Keratinocyte (primary cell): ENCODE results near the gene YY1. TPM values are rescaled to one million over a fixed set of nuclear protein-coding genes. Genes with fewer than 3 reads are reported as not detected.

Source experiments
- DNase-seq: peaks from one replicate; pipeline ENCODE4 v3.0.0-alpha.2; 2011; ENCODE audit warnings: low read depth, missing footprints, low spot score
- FAIRE-seq: peaks from 2 replicates; lab custom pipeline; 2011; peaks lifted over from hg19 to GRCh38; lab: Jason Lieb, UNC
- H2AFZ ChIP-seq: 2 replicates; pipeline ENCODE4 v1.6.0; 2012; ENCODE audit warnings: low read length, control low read depth, inconsistent platforms; ENCODE audit not compliant: control insufficient read depth
- H3K27ac ChIP-seq: 2 replicates; pipeline ENCODE4 v1.5.1; 2011; ENCODE audit warnings: low read length; ENCODE audit not compliant: control insufficient read depth, insufficient read depth
- H3K27me3 ChIP-seq: 3 replicates; pipeline ENCODE4 v1.6.0; 2011; ENCODE audit warnings: low read length; ENCODE audit not compliant: control insufficient read depth, insufficient read depth; ENCODE audit errors: extremely low read depth
- H3K36me3 ChIP-seq, 2 experiments: 2 replicates in 1 of 2; 3 replicates in 1 of 2; pipeline ENCODE4 v1.5.1; 2011; ENCODE audit warnings: low read length in 2 of 2, mild to moderate bottlenecking in 1 of 2; ENCODE audit not compliant: control insufficient read depth in 2 of 2, insufficient read depth in 2 of 2; ENCODE audit errors: extremely low read depth in 1 of 2
- H3K4me1 ChIP-seq: 3 replicates; pipeline ENCODE4 v1.5.1; 2011; ENCODE audit warnings: low read length; ENCODE audit not compliant: control insufficient read depth, insufficient read depth; ENCODE audit errors: extremely low read depth
- H3K4me2 ChIP-seq: 3 replicates; pipeline ENCODE4 v1.6.0; 2011; ENCODE audit warnings: low read depth, low read length; ENCODE audit not compliant: control insufficient read depth, insufficient read depth; ENCODE audit errors: extremely low read depth
- H3K4me3 ChIP-seq, 3 experiments: fragments of 200-600 bp in 1 of 3; sonication (generic) in 1 of 3; 2 replicates in 2 of 3; 3 replicates in 1 of 3; pipeline ENCODE4 v1.5.1; 2011 to 2016; ENCODE audit warnings: low read length in 3 of 3, mild to moderate bottlenecking in 3 of 3, control low read depth in 2 of 3, inconsistent platforms in 1 of 3, low read depth in 1 of 3, mixed read lengths in 1 of 3, mixed run types in 1 of 3, moderate library complexity in 1 of 3; ENCODE audit not compliant: control insufficient read depth in 2 of 3, insufficient read depth in 2 of 3; ENCODE audit errors: extremely low read depth in 1 of 3
- H3K79me2 ChIP-seq: 2 replicates; pipeline ENCODE4 v1.6.0; 2012; ENCODE audit warnings: low read length; ENCODE audit not compliant: control insufficient read depth, insufficient read depth
- H3K9ac ChIP-seq: 3 replicates; pipeline ENCODE4 v1.6.0; 2011; ENCODE audit warnings: low read length; ENCODE audit not compliant: control insufficient read depth, insufficient read depth; ENCODE audit errors: extremely low read depth
- H3K9me1 ChIP-seq: 3 replicates; pipeline ENCODE4 v1.6.0; 2011; ENCODE audit warnings: low read length; ENCODE audit not compliant: control insufficient read depth, insufficient read depth; ENCODE audit errors: extremely low read depth
- H3K9me3 ChIP-seq: 2 replicates; pipeline ENCODE4 v1.5.1; 2012; ENCODE audit warnings: low read depth, low read length; ENCODE audit not compliant: control insufficient read depth
- H4K20me1 ChIP-seq: 3 replicates; pipeline ENCODE4 v1.6.0; 2011; ENCODE audit warnings: low read length; ENCODE audit not compliant: control insufficient read depth, insufficient read depth; ENCODE audit errors: extremely low read depth
- CTCF ChIP-seq, 3 experiments: IDR thresholded peaks in 1 of 3; conservative IDR thresholded peaks in 1 of 3; optimal IDR thresholded peaks in 1 of 3; 2 replicates in 2 of 3; 3 replicates in 1 of 3; pipeline versions ENCODE3 to v1.5.1; 2011; ENCODE audit warnings: low read length in 3 of 3, mild to moderate bottlenecking in 3 of 3, moderate library complexity in 2 of 3, control low read depth in 1 of 3, inconsistent platforms in 1 of 3; ENCODE audit not compliant: insufficient read depth in 2 of 3; ENCODE audit errors: extremely low read depth in 1 of 3
- EZH2 ChIP-seq: IDR thresholded peaks from one replicate; pipeline ENCODE4 v1.6.1; 2012; ENCODE audit warnings: inconsistent platforms, mild to moderate bottlenecking, low read length, moderate library complexity
- dilution Hi-C: fragments of 300-500 bp; cut with MboI; formaldehyde crosslinking; loops from one replicate; pipeline ENCODE4 v1.7.0; 2020; ENCODE audit warnings: low sequenced_read_pairs; ENCODE audit not compliant: extremely low pct_ligation_motif_present
- polyA plus RNA-seq, 5 experiments: library from polyadenylated mRNA; depleted of rRNA in 3 of 5; stranded (reverse) in 3 of 5; stranded (forward) in 1 of 5; unstranded in 1 of 5; fragments of >200 nt; gene quantifications; 1 replicate in 1 of 5; 2 replicates in 3 of 5; 3 replicates in 1 of 5; pipeline versions ENCODE4 v1.2.1 to v1.2.3, GENCODE V29; 2011 to 2012; ENCODE audit warnings: missing spikeins in 2 of 5, low read depth in 1 of 5, low replicate concordance in 1 of 5

Gene YY1
- polyA plus RNA-seq, 1 donor (not counting 4 experiments of a cell fraction or from before 2014, with no cell fraction given): 65.6 TPM

GRCh38 chr14:100290607-100291304 is 51.8 kb downstream of the YY1 start:
- Histone ChIP-seq H3K9ac (no peak overlapping the region), H3K4me2 (no peak overlapping the region), H3K36me3 (no peaks in the 10 kb centered on the region), H4K20me1 (no peaks in the 10 kb centered on the region), H3K4me1 (peaks cover 2% of the 10 kb centered on the region), H3K27me3 (no peaks in the 10 kb centered on the region), H2AFZ (no peak overlapping the region), H3K79me2 (no peaks in the 10 kb centered on the region), H3K9me3 (no peaks in the 10 kb centered on the region), H3K9me1 (no peaks in the 10 kb centered on the region), H3K27ac (no peak overlapping the region), H3K4me3 (no peak overlapping the region)
- dilution Hi-C loops: no loop called here
- no peak for TF ChIP-seq CTCF (optimal IDR thresholded peaks at IDR 0.05 in 1 of 3, IDR thresholded peaks at IDR 0.05 in 1 of 3, conservative IDR thresholded peaks at IDR 0.05 in 1 of 3; ENCODE audit: extremely low read depth in 1 of 3, insufficient read depth in 2 of 3, low read length in 3 of 3)
- TF ChIP-seq EZH2: no peak
- DNase-seq (no peak), FAIRE-seq (no peak)

- Histone ChIP-seq H3K4me1 (no peaks in the 10 kb centered on the region), H4K20me1 (no peaks in the 10 kb centered on the region), H3K4me2 (no peak overlapping the region), H3K79me2 (no peaks in the 10 kb centered on the region), H3K4me3 (no peak overlapping the region), H3K9ac (no peak overlapping the region), H3K9me3 (no peaks in the 10 kb centered on the region), H3K27ac (no peak overlapping the region), H3K9me1 (no peaks in the 10 kb centered on the region), H3K36me3 (no peaks in the 10 kb centered on the region), H2AFZ (no peak overlapping the region), H3K27me3 (no peaks in the 10 kb centered on the region)
- no peak for FAIRE-seq
- TF ChIP-seq EZH2: no peak
- no peak for TF ChIP-seq CTCF (optimal IDR thresholded peaks at IDR 0.05 in 1 of 3, IDR thresholded peaks at IDR 0.05 in 1 of 3, conservative IDR thresholded peaks at IDR 0.05 in 1 of 3; ENCODE audit: extremely low read depth in 1 of 3, insufficient read depth in 2 of 3, low read length in 3 of 3)
- DNase-seq: no peak
- dilution Hi-C loops: no loop called here
Observed at GRCh38 chr14:100291305-100292075, 52.5 kb downstream of the YY1 start.
